RWPE2 (cell line): ENCODE measurements around the gene MAP4K1.

Experiments
- ATAC-seq: fragments of 200-7000 bp; cut with Tn5 transposase; 3 replicates; pipeline ENCODE4 v1.9.1; 2021; ENCODE audit warnings: low read depth
- DNase-seq: peaks from one replicate; pipeline ENCODE4 v3.0.0-alpha.2; 2020; ENCODE audit warnings: low spot score
- H3K27ac ChIP-seq: fragments of 450-650 bp; 2 replicates; pipeline ENCODE4 v1.5.1; 2017; ENCODE audit warnings: mild to moderate bottlenecking; ENCODE audit not compliant: poor library complexity, severe bottlenecking
- H3K27me3 ChIP-seq: fragments of 250-450 bp; sonication (Bioruptor Pico); 2 replicates; pipeline ENCODE4 v1.5.1; 2021; ENCODE audit warnings: mild to moderate bottlenecking, moderate library complexity; ENCODE audit not compliant: insufficient read depth, poor library complexity, severe bottlenecking
- H3K36me3 ChIP-seq: fragments of 250-450 bp; sonication (Bioruptor Pico); 2 replicates; pipeline ENCODE4 v1.5.1; 2020; ENCODE audit warnings: low read depth, mild to moderate bottlenecking, moderate library complexity
- H3K4me1 ChIP-seq: fragments of 250-450 bp; sonication (Bioruptor Pico); 2 replicates; pipeline ENCODE4 v1.5.1; 2021; ENCODE audit warnings: mild to moderate bottlenecking, moderate library complexity; ENCODE audit not compliant: insufficient read depth, poor library complexity, severe bottlenecking
- H3K4me3 ChIP-seq: fragments of 250-450 bp; sonication (Bioruptor Pico); 2 replicates; pipeline ENCODE4 v1.5.1; 2021; ENCODE audit warnings: mild to moderate bottlenecking, moderate library complexity; ENCODE audit not compliant: severe bottlenecking
- H3K9me3 ChIP-seq: fragments of 250-450 bp; sonication (Bioruptor Pico); 2 replicates; pipeline ENCODE4 v1.5.1; 2021; ENCODE audit warnings: mild to moderate bottlenecking, moderate library complexity; ENCODE audit not compliant: severe bottlenecking
- TF ChIP-seq, protein P1 (sequence below): fragments of 450-650 bp; IDR thresholded peaks from one replicate; pipeline ENCODE4 v1.5.1; 2017; ENCODE audit warnings: mild to moderate bottlenecking, moderate library complexity; ENCODE audit not compliant: poor library complexity, severe bottlenecking

Gene MAP4K1

DNA sequence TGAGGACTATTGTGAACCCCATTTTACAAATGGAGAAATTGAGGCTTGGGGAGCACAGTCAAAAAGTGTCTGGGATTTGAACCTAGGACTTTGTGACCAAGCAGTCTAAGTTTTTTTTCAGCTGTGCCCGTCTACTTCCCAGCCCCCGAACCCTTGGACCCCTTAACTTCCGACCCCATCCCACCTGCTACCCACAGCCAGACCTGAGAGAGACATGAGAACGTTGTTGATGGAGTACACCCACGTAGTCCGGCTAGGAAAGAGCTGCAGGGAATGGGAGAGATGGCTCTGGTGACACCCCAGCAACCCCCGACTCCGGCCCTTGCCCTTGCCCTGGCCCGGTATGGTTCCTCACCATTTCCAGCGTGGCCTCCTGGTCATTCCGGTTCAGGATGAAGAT, 18.0 kb downstream of the MAP4K1 start:
- Histone ChIP-seq H3K4me1 (no peaks in the 10 kb centered on the region), H3K36me3 (no peaks in the 10 kb centered on the region), H3K27ac (no peak overlapping the region), H3K9me3 (no peaks in the 10 kb centered on the region), H3K27me3 (no peaks in the 10 kb centered on the region), H3K4me3 (no peak overlapping the region)
- TF ChIP-seq, protein P1, sequence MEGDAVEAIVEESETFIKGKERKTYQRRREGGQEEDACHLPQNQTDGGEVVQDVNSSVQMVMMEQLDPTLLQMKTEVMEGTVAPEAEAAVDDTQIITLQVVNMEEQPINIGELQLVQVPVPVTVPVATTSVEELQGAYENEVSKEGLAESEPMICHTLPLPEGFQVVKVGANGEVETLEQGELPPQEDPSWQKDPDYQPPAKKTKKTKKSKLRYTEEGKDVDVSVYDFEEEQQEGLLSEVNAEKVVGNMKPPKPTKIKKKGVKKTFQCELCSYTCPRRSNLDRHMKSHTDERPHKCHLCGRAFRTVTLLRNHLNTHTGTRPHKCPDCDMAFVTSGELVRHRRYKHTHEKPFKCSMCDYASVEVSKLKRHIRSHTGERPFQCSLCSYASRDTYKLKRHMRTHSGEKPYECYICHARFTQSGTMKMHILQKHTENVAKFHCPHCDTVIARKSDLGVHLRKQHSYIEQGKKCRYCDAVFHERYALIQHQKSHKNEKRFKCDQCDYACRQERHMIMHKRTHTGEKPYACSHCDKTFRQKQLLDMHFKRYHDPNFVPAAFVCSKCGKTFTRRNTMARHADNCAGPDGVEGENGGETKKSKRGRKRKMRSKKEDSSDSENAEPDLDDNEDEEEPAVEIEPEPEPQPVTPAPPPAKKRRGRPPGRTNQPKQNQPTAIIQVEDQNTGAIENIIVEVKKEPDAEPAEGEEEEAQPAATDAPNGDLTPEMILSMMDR: no peak
- DNase-seq: no peak
- ATAC-seq: no peak

DNA sequence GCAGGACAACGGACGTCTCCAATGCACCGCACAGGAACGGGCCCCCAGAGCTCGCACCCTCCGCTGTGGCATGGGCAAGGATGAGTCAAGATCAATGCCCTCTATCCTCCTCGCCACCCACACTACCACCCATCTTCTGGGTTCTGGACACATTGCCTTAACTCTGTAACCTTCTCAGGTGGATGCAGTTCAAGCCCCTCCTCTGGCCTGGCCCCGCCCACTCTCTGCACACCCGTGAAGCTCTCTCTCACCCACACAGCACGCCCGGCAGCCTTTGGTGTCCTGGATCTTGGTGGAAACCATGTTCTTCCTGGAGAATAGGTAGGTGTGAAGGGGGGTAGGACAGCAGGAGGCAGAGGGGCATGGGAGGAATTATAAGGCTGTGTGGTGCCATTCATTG, 20.7 kb downstream of the MAP4K1 start:
- TF ChIP-seq, protein P1: no peak
- Histone ChIP-seq H3K9me3 (no peaks in the 10 kb centered on the region), H3K4me3 (no peak overlapping the region), H3K27ac (no peak overlapping the region), H3K4me1 (no peaks in the 10 kb centered on the region), H3K36me3 (no peaks in the 10 kb centered on the region), H3K27me3 (no peaks in the 10 kb centered on the region)
- ATAC-seq (no peak), DNase-seq (no peak)

DNA sequence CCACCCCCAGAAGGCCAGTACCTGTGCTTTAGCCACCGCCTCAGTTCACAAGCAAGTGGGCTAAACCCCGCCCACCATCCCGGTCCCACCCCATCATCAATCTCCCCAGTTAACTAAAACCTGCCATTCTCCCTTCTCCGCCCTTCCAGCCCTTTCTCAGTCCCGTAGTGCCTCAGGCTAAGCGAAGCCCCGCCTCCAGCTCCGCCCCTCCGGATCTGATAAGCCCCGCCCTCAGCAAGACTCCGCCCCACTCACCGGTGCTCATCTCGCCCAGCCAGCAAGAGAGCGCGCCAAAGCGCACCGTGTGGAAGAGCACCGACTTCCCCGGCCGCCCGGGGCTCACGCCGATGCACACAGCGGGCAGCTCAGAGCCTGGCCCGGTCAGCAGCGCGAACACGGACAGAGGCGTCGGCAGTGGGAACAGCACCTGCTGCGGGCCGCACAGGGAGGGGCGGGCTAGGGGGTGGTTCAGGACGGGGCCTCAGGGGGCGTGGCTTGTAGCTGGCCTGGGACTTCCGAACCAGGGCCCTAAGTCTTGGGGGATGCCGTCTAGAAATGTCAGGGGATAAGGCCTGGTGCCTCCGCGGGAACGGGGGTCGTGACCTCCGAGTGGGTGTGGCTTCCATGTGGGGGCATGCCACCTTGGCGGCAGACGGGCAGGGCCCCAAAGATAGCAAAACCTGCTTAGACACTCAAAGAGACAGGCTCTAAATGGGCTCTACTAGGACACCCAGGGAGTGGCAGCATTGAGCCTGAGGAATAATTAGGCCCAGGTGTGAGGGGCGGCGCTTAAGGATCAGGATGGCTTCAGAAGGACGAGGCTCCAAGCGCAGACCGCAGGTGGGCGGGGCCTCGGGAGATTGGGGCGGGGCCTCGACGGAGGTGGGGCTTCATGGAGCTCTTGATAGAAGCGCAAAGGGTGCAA, 21.4 kb downstream of the MAP4K1 start:
- no peaks in the 10 kb centered on the region for H3K4me1 ChIP-seq
- H3K27me3 ChIP-seq: no peaks in the 10 kb centered on the region
- H3K9me3 ChIP-seq: no peaks in the 10 kb centered on the region
- no peak overlapping the region for H3K27ac ChIP-seq
- no peaks in the 10 kb centered on the region for H3K36me3 ChIP-seq
- TF ChIP-seq, protein P1: peak; percentile 7
- H3K4me3 ChIP-seq: peak overlapping the region; percentile 23
- DNase-seq: no peak
- peak; percentile 82 for ATAC-seq

DNA sequence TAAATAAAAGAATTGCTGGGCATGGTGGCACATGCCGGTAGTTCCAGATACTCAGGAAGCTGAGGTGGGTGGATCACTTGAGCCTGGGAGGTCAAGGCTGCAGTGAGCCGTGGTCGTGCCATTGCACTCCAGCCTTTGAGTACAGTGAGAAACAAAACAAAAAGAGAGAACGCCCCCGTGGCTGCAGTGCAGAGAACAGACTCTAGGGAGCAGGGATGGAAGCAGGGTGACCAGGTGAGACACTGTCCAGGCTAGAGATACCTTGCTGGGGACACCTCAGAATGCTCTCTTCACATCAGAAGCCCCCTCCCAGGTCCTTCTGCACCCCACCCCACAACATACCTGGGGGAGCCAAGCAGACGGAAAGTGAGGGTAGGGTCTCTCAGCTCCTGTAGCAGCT, 24.8 kb downstream of the MAP4K1 start:
- ATAC-seq (no peak), DNase-seq (no peak)
- Histone ChIP-seq H3K36me3 (no peaks in the 10 kb centered on the region), H3K4me3 (no peak overlapping the region), H3K9me3 (no peaks in the 10 kb centered on the region), H3K4me1 (no peaks in the 10 kb centered on the region), H3K27me3 (no peaks in the 10 kb centered on the region), H3K27ac (no peak overlapping the region)
- TF ChIP-seq, protein P1: no peak

DNA sequence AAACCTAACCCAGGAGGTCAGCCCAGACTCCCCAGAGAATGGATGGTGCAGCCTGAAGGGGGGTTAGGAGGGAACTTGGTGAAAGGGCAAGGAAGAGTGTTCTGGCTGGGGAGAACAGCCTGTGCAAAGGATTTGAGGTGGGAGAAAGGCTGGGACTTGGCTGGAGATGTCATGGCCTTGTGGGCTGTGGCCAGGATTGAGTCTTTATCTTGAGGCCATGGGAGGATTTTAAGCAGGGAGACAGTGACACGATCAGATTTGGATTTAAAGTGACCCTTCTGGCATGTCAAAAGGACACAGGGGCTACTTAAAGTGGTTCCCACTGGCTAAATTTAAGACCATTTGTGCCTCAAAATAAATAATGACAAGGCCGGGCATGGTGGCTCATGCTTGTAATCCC, 29.7 kb downstream of the MAP4K1 start:
- Histone ChIP-seq H3K36me3 (no peaks in the 10 kb centered on the region), H3K27ac (no peak overlapping the region), H3K4me1 (no peaks in the 10 kb centered on the region), H3K4me3 (no peak overlapping the region), H3K27me3 (no peaks in the 10 kb centered on the region), H3K9me3 (no peaks in the 10 kb centered on the region)
- ATAC-seq: no peak
- DNase-seq: no peak
- TF ChIP-seq, protein P1: no peak
